HG03066 (cell line): ENCODE data around the gene LRRK1.

ENCODE experiments used
- ATAC-seq: cut with Tn5 transposase; IDR thresholded peaks from one replicate; pipeline ENCODE4 v1.9.1; 2021; ENCODE audit warnings: low read depth; ENCODE audit not compliant: unreplicated experiment

LRRK1 gene

DNA sequence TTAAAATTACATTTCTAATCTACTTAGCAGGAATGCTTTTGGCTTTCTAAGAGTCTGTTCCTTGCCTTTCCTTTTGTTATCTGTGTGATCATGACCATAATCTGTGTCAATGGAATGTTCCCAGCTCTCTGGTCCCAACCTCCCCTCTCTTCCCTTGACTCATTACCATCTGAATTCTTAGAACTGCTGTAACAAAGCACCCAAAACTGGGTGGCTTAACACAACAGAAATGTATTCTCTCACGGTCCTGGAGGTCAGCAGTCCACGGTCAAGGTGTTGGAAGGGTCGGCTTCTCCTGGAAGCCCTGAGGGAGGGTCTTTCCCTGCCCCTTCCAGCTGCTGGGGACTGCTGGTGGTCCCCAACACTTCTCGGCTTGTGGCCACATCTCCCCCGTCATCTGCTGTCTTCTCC lies 81.1 kb downstream of the LRRK1 start:
- no peak for ATAC-seq

DNA sequence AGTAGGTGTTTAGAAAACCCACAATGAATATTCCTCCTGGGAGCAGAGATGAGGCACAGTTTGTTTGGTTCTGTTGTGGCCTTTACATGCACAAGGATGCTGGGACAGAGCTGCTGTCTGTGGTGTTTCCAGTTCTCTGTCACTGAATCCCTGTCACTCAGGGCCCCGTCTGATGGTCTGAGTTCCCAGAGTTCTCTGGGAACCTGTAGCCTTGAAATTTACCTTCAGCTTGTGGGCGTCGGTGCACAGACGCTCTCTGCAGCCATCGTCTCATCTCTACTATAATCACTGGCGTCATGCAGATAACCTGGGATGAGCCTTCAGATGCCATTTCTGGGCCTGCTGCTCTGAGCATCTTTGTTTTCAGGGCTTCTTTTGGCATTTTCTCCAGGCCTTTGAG lies 81.9 kb downstream of the LRRK1 start:
- no peak for ATAC-seq

DNA sequence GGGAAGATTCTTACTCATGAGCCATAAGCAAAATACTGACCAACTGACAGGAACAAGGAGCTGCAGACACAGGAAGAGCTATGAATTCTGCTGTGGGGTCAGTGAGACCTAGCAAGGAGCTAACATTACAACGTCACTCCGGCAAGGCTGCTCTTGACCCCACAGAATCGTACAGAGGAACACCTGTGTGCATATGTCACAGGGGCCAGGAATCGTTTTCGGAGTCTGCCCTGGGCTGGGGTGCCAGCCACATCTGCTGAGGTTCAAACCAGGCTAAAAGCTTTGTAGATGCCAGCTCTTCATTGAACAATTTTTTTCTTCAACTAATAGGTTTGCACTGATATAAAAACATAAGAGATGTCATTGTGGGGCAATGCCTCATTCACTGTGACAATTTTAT lies 82.6 kb downstream of the LRRK1 start:
- ATAC-seq = no peak

DNA sequence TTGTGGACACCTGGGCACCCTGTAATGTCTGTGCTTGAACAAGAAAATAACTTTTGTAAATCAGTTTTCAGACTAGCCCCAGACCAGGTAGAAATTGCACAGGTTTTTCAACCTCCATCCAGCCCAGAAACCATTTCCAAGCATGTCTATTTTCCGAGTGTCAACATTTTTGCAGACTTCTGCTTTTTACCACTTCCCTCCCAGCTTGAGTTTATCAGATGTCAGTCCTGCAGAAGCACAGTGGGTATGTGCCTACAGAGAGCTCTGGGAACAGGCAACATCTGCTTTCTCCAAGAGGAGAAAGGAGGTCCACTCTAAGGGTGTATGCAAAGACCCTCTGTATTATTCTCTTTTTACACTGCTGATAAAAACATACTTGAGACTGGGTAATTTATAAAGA lies 83.9 kb downstream of the LRRK1 start:
- ATAC-seq = no peak

DNA sequence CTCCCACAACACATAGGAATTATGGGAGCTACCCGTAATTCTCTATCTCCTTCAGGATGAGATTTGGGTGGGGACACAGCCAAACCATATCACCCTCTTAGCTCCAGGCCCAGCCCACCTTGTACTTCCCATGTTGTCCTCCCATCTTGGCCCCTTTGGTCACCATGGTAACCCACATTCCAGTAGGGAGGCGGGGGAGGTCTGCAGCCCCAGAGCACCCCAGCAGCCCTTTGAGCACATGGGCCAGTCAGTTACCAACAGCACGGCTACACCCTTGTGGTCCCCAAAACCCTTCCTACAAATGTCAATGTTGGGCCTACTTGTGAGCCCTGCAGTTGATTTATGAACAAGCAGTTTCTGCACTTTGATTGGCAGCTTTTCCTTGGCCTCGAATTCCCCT lies 84.5 kb downstream of the LRRK1 start:
- no peak for ATAC-seq

DNA sequence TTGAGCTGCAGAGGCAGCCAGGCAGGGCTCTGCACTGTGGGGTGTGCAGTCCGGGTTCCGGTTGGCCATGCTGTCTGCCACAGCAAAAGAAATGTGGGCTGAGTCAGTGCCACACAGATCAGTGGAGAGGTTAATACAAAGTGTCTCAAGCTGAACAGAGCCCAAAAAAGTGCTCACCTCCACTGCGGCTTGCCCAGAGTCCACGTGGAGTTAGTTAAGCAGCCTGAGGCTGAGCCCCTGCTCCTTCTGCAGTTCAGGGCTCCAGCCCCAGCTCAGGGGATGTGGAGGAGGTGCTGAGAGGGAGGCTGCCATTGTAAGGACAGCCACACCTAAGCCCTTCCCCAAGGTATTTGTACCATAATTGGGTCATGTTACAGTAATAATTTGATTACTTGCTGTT lies 85.3 kb downstream of the LRRK1 start:
- ATAC-seq = no peak

DNA sequence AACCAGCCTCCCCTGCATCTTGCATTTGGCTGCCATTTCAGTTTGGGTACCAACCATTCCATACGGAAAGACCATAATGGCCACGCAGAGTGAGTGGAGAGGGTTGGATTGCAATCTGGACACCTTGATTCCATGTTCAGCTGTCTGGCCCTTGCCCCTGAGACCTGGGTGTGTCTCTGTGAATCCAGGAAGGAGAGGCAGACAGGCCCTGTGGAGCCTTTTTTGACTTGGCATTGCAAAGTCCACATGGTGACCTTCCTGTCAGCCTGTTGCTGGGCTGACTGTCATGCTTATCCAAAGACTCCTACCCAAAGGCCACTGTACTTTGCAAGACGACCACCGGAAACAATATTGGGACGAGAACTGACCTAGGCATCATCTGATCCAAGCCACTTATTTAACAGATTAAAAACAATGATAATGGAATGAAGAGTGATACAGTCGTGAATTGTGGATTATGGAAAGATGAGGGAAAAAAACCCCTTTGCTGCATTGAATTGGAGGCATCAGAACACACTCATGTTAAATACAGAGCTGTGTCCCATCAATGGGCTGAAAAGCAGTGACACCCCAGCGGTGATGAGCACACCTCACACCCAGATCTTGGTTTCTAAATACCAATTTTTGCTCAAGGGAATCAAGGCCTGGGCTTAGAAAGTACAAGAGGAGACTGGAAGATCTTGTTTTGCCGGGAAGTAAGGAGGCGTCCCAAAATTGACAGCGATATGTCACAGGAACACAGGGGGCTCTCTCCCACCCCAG lies 86.0 kb downstream of the LRRK1 start:
- no peak for ATAC-seq

DNA sequence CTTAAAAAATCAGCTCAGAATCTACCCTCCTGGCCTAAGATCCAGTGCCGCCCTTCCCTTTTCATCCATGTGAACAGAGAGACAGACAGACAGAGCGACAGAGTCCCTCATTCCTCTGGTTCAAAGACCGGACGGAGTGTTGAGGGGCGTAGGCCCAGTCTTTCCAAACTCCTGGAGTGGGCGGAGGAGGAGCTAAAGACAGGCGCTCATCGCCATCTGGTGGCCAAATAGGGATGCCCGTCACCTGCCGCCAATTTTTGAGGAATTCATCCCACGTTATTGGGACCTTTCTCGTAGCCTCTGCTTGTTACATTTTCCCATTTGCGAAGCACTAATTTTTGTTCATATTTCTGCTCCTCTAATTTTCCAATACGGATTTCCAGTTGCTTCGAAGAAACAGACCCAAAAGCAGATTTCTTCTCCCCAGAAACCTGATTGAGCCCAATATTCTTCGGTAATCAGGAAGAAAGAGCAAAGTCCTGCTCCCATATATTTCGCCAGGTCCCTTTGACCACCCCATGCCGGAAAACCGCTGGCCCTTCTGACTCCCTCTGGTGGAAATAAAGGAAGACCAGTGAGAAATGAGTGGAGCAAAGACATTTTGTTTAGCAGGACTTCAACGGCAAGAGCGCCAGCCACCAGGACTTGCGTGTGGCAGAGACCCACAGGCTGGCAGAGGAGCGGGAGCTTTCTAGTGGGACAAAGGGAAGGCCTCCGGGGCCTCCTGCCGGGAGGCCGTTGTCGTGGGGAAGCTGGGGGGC lies 88.0 kb downstream of the LRRK1 start:
- no peak for ATAC-seq

DNA sequence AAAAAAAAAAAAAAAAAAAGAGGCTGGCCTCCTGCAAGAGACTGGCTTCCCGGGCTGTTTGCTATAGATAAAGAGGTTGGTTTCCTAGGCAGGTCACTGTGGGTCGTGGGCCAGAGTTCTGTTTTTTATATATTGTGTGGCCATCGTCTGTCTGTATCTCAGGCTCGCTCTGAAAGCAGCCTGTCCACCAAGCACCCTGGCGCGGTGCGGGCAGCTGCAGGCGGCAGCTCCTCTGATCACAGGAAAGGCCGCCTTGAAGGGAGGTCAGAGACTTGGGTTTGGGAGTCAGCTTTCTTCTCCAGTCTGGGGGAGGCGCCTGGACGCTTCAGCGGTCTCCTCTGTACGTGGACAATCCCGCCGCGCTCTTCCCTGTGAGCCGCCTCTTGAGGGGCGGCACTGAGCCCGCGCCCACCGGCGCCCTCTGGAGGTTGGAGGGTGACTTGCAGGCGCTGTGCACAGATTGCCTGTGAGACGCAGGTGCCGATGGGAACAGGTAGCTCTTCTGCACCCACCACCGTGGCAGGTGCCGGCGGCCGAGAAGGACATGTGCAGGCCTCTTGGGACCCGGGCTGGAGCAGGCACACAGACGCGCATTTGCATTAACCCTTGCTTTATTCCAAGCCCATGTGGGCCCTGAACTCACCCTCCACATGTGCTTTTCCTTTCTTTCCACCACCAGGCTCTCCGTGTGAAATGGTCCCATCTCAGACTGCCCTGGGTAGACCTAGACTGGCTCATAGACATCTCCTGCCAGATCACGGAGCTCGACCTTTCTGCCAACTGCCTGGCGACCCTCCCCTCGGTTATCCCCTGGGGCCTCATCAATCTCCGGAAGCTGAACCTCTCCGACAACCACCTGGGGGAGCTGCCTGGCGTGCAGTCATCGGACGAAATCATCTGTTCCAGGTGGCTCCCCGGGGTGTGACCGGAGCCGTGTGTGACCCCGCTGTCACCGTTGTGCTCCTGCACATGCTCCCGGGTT lies 89.3 kb downstream of the LRRK1 start:
- ATAC-seq = peak; percentile 86

DNA sequence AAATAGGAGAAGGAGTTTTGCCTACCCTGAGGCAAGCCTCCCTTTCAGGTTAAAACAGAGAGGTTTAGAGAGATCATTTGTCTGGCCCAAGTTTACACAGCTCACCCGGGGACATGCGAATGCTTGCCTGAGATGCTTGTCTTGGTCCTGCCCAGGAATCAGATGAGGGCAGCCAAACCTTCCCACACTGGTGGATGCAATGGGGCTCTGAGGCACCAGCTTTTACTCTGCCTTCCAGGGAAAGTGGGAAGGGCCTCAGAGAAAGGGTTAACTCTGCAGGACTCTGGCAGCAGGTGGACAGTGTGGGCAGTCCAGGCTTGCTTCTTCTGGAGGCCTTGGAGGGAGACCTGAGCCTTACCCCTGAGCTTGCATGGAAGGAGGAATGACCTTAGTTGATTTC lies 90.0 kb downstream of the LRRK1 start:
- no peak for ATAC-seq

DNA sequence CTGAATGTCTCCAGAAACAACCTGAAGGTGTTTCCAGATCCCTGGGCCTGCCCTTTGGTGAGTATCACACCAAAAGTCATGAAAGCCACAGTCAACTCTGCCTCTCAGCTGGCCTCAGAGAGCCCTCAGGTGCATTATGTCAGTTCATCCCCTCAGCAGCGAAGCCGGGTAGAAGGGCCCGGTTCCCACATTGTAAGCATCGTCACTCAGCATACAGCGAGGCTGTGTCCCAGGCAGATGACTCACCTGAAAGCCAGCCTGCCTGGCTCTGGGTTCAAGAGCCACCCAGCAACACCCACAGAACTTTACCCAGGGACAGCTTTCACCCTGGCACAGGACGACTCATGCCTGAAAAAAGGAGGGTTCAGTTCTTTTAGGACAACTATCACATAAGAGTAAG lies 91.6 kb downstream of the LRRK1 start:
- no peak for ATAC-seq

DNA sequence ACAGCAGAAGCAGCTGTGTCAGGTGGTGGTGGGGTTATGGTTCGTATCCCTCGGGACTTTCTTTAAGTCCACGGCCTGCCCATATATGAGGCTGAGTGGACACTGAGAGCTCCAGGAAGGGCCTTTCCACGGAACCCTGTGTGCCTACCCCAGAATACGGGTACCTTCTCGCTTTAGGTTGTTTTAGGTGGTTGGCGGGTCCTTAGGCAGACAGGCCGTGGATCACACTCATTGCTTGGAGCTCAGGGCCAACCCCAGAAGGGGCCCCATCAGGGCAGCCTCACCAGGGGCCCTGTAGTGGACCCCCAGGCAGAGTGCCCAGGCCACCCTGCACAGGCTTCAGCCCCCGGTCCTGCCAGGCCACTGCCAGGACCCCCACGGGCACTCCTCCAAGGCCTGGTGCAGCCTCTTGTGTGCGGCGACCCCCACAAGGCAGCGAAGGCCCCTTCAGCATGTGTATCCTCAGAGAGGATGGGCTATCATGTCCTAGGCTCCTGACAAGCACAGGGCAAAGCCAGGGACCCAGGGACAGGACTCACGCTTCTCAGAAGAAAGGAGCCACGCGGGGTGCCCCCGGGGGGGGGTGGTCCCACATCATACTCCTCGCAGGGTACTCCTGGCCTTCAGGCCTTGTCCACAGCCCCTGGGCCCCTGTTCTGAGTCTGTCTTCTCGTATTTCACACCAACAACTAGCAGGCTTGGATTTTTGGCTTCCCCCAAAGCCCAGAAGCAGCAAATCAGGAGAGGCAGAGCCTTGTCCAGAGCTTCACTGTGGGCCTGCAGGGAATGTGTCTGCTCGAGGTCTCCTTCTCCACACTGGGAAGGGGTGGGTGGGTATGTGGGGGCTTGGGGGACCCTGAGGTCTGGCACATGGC lies 93.4 kb downstream of the LRRK1 start:
- no peak for ATAC-seq

DNA sequence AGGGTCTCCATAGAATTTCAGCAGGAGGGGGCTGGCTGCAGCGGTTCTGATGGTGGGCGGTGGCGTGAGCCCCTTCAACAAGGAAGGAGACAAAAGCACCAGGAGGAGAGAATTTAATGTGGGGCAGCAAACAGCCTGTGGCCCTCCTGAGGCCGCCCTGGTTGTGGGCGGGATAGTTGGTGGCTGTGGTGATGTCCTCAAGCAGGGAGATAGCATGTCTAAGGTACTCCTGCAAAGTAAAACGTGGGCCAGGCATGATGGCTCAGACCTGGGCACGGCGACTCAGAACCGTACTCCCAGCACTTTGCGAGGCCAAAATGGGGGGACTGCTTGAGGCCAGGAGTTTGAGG lies 94.0 kb downstream of the LRRK1 start:
- no peak for ATAC-seq

DNA sequence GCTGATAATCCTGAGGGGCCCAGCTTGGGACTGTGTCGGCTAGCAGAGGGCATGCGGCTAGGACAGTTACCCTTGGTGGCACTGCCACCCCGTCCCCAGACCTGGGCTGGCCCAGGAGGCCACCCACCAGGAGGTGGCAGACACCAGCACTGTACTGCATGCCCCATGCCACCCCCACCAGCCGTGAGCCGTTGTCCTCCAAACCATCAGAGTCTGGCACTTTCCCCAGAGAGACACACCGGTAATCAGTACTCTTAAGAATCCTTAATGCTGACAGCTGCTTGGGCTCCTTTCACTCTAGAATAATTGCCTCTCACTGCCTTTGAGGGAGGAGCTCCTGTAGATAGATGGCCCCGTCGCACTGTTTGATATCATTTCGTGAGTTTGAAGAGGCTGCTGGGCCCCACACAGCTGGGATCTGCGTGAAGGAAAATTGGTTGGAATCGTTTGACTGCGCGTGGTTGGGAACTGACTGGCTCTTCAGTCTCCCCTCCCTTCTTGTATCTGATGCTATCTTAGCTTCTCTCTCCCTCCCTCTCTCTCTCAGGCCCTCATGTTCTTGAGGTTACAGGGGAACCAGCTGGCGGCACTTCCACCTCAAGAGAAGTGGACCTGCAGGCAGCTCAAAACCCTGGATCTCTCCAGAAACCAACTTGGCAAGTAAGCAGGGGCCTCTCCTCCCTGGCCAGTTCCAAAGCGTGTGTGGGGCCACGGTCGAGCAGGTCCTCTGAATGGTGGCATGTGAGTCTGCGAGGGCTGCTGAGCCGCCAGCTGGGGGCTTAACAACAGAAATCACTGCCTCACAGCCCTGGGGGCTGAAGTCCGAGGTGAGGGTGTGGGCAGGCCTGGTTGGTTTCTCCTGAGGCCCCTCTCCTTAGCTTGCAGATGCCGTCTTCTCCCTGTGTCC lies 94.9 kb downstream of the LRRK1 start:
- no peak for ATAC-seq

DNA sequence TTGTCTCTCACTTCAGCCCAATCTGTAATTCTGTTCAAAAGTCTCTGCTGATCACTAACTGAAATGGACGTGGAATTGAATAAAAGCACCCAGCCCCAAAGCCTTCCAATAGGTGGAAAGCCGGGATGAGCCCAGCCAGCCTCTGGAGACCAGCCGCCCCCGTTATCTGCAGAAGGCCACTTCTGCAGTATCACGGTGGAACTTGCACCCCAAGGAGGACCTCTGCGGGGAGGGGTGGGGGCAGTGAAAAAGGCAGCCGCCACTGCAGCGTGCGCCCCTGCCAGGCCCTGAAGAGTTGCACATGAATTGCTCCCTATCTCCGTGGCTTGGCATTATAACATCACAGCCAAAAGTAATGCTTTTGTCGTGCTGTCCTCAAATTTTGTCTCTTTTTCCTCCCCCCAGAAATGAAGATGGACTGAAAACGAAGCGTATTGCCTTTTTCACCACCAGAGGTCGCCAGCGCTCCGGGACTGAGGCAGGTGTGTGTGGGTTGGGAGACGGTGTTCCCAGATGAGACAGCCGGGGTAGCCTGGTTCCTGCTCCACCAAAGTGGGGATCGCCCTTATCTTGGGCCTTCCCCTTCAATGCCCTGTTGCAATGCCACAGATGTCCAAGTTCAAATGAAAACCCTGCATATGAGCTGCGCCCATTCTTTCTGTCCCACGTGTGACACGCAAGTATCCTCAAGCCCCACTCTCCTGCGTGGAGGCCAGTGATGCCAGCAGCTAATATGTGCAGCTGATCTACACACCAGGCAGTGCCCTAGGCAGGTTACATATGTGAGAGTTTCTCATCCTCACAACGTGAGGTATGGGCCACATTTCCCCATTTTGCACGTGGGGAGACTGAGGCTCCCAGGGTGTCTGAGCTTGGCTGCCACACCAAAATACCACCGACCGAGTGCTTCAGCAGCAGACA lies 96.0 kb downstream of the LRRK1 start:
- ATAC-seq = no peak

DNA sequence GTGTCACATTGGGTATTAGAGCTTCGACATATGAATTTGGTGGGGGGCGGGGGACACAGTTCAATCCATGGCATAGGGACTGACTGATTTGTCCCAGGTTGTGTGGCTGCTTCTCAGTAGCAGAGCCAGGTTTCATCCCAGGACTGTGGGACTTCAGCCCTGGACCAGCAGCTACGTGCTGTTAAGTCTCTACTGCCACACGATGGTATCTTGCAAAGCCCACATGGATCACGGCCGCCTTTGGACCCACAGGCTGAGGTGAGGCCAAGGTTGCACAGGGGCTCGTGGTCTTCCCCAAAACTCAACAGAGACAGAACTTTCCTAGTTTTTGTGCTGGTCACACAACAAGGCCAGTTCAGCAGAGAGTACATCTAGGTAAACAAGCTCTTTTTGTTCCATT lies 97.4 kb downstream of the LRRK1 start:
- no peak for ATAC-seq

DNA sequence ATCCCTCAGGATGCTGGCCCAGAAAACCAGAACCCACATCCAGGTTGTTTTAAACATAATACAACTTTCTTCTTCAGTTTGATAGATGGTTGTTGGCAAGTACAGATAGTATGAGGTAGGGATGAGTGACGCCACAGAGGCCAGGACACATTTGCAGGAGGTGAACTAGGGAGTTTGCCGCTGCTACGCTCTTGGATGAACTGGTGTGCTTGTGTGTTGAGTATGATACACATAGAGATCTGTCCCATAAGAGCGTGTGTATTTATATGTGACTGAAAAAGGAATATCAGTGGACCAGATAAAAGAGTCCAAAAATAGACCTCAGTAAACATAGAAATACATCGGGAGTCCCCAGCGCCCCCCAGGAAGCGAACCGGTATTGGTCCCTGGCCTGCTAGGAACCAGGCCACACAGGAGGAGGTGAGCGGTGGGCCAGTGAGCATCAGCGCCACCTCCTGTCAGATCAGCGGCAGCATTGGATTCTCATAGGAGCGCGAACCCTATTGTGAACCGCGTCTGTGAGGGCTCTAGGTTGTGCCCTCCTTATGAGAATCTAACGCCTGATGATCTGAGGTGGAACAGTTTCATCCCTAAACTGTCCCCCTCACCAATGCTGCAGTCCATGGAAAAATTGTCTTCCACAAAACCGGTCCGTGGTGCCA lies 98.1 kb downstream of the LRRK1 start:
- ATAC-seq = no peak

DNA sequence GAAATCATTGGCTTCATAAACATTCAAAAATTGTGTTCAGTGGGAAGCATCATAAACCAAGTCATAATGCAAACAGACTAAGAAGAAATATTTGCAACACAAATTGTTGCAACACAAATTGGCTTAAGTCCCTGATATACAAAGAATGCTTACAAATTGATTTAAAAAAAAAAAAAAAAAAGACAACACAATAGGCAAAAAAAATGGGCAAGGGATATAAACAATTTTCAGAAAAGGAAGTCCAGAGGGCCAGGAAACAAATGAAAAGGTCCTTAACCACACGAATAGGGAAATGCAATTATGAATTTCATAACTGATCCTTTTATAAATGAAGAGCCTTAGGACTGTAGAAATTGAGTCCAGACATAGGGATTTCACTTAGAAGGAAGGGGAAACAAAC lies 98.9 kb downstream of the LRRK1 start:
- no peak for ATAC-seq
